Liver (tissue), 9 donors: Measurements from ENCODE around the gene KHSRP. TPM values are rescaled to one million over a fixed set of nuclear protein-coding genes. Genes with fewer than 3 reads are reported as not detected.

Experiments
- DNase-seq: peaks from one replicate; pipeline ENCODE4 v3.0.0-alpha.2; 2017; ENCODE audit warnings: low spot score
- H3K27ac ChIP-seq, 2 donors: one replicate each; pipeline ENCODE4 v1.7.0; 2013; ENCODE audit warnings: inconsistent platforms in 2 of 2, low read length in 2 of 2, control low read depth in 1 of 2, low read depth in 1 of 2, mild to moderate bottlenecking in 1 of 2
- H3K27me3 ChIP-seq, 4 donors: one replicate each; pipeline versions ENCODE4 v1.6.1 to v1.7.0; 2013; ENCODE audit warnings: low read length in 3 of 4, inconsistent platforms in 1 of 4, mild to moderate bottlenecking in 1 of 4, moderate library complexity in 1 of 4; ENCODE audit not compliant: control insufficient read depth in 4 of 4, insufficient read depth in 4 of 4
- H3K36me3 ChIP-seq, 4 donors: one replicate each; pipeline versions ENCODE4 v1.6.1 to v1.7.0; 2013; ENCODE audit warnings: low read length in 3 of 4, mild to moderate bottlenecking in 3 of 4, low read depth in 1 of 4, moderate library complexity in 1 of 4; ENCODE audit not compliant: control insufficient read depth in 4 of 4, insufficient read depth in 3 of 4
- H3K4me1 ChIP-seq, 4 donors: one replicate each; pipeline versions ENCODE4 v1.6.1 to v1.7.0; 2013; ENCODE audit warnings: low read length in 3 of 4, mild to moderate bottlenecking in 3 of 4, moderate library complexity in 1 of 4; ENCODE audit not compliant: control insufficient read depth in 4 of 4, insufficient read depth in 4 of 4
- H3K4me3 ChIP-seq, 3 donors: one replicate each; pipeline versions ENCODE4 v1.6.1 to v1.7.0; 2013; ENCODE audit warnings: low read length in 3 of 3, control low read depth in 1 of 3, low read depth in 1 of 3, mild to moderate bottlenecking in 1 of 3
- H3K9ac ChIP-seq, 2 donors: one replicate each; pipeline ENCODE4 v1.7.0; 2013; ENCODE audit warnings: low read length in 2 of 2, mild to moderate bottlenecking in 2 of 2, moderate library complexity in 2 of 2, control low read depth in 1 of 2, low read depth in 1 of 2
- H3K9me3 ChIP-seq, 4 donors: one replicate each; pipeline versions ENCODE4 v1.6.1 to v1.7.0; 2013; ENCODE audit warnings: low read length in 3 of 4; ENCODE audit not compliant: control insufficient read depth in 4 of 4
- EGR1 ChIP-seq, 2 donors: IDR thresholded peaks; 2 replicates each; pipeline ENCODE4 v1.6.1; 2016 to 2018; ENCODE audit warnings: antibody characterized with exemption in 2 of 2, low read depth in 2 of 2
- FOXA1 ChIP-seq: IDR thresholded peaks from 2 replicates; pipeline ENCODE4 v1.6.1; 2016; ENCODE audit warnings: antibody characterized with exemption
- FOXA2 ChIP-seq: IDR thresholded peaks from 2 replicates; pipeline ENCODE4 v1.6.1; 2016; ENCODE audit warnings: antibody characterized with exemption
- GABPA ChIP-seq, 2 donors: IDR thresholded peaks in 1 of 2; conservative IDR thresholded peaks in 1 of 2; 2 replicates each; pipeline ENCODE4 v1.6.1; 2016; ENCODE audit warnings: antibody characterized with exemption in 2 of 2, mild to moderate bottlenecking in 1 of 2, moderate library complexity in 1 of 2
- HNF4A ChIP-seq, 2 donors: conservative IDR thresholded peaks; 2 replicates each; pipeline ENCODE4 v1.6.1; 2016; ENCODE audit warnings: antibody characterized with exemption in 2 of 2, mild to moderate bottlenecking in 2 of 2
- HNF4G ChIP-seq: IDR thresholded peaks from 2 replicates; pipeline ENCODE4 v1.6.1; 2016; ENCODE audit warnings: antibody characterized with exemption
- JUND ChIP-seq, 2 donors: IDR thresholded peaks; 2 replicates each; pipeline ENCODE4 v1.6.1; 2016; ENCODE audit warnings: antibody characterized with exemption in 2 of 2
- NR2F2 ChIP-seq: IDR thresholded peaks from 2 replicates; pipeline ENCODE4 v1.6.1; 2016; ENCODE audit warnings: antibody characterized with exemption
- RAD21 ChIP-seq, 2 donors: IDR thresholded peaks; 2 replicates each; pipeline ENCODE4 v1.6.1; 2016; ENCODE audit warnings: antibody characterized with exemption in 2 of 2, mild to moderate bottlenecking in 2 of 2
- RXRA ChIP-seq, 2 donors: IDR thresholded peaks; 2 replicates each; pipeline ENCODE4 v1.6.1; 2017 to 2018; ENCODE audit warnings: antibody characterized with exemption in 2 of 2, mild to moderate bottlenecking in 1 of 2
- SP1 ChIP-seq: IDR thresholded peaks from 2 replicates; pipeline ENCODE4 v1.6.1; 2018; ENCODE audit warnings: antibody characterized with exemption, mild to moderate bottlenecking
- TAF1 ChIP-seq: conservative IDR thresholded peaks from 2 replicates; pipeline ENCODE4 v1.6.1; 2016; ENCODE audit warnings: antibody characterized with exemption, mild to moderate bottlenecking
- YY1 ChIP-seq: IDR thresholded peaks from 2 replicates; pipeline ENCODE4 v1.6.1; 2016; ENCODE audit warnings: antibody characterized with exemption, mild to moderate bottlenecking
- WGBS: extraction: QIAGEN DNeasy Blood & Tissue Kit; methylation state at CpG from one replicate; pipeline ENCODE4 v1.1.7; 2013; 5-methylcytosine and 5-hydroxymethylcytosine counted together
- polyA plus RNA-seq, 2 donors: library from polyadenylated mRNA; stranded (reverse) in 1 of 2; unstranded in 1 of 2; fragments of 200-250 nt in 1 of 2; fragments of >200 nt in 1 of 2; fragmentation: Nextera tagmentation in 1 of 2; extraction: Ambion mirVana in 1 of 2; gene quantifications; one replicate each; pipeline versions ENCODE4 v1.2.1 to v1.2.3, GENCODE V29; 2013 to 2015
- total RNA-seq, 2 donors: library from RNA; depleted of rRNA; stranded (reverse); fragments of >200 nt; gene quantifications; one replicate each; pipeline ENCODE4 v1.2.3, GENCODE V29; 2014
- TF ChIP-seq, protein P1 (sequence below): IDR thresholded peaks from 2 replicates; pipeline ENCODE4 v1.6.1; 2016; ENCODE audit warnings: antibody characterized with exemption
- TF ChIP-seq, protein P2 (sequence below): IDR thresholded peaks from 2 replicates; pipeline ENCODE4 v1.6.1; 2016; ENCODE audit warnings: antibody characterized with exemption
- TF ChIP-seq, protein P3 (sequence below): fragments of 150-350 bp; IDR thresholded peaks from 2 replicates; pipeline ENCODE4 v1.5.1; 2017; ENCODE audit warnings: improper control_type of control experiment, low read depth, low read length; ENCODE audit not compliant: missing input control
- TF ChIP-seq, protein P4 (sequence below): IDR thresholded peaks from 2 replicates; pipeline ENCODE4 v1.6.1; 2016; ENCODE audit warnings: antibody characterized with exemption, mild to moderate bottlenecking
- donor health status: healthy.
- donor health status: healthy.
- donor health status: healthy.
- donor health status: healthy.
- donor health status: healthy.

KHSRP gene
- total and polyA plus RNA-seq, 4 donors = 8.0 to 132 (median 66.1) TPM

DNA sequence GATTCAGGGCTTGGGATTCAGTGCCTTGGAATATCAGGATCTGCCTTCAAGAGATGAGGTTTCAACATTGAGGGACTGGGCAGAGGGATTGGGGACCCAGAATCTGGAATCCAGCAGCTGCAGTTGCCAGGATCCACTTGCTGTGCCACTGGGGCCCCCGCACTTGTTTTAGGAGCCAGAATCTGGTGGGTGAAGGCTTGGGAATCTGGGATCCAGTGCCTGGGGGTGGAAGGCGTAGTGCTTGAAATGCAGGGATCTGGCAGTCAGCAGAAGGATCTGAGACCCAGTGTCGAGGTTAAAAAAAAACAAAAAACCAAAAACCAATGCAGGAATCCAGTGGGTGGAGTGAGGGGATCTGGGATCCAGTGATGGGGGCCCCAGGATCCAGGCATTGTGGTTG, 16.3 kb upstream of the KHSRP start:
- no peak overlapping the region for H3K27ac ChIP-seq
- no peaks in the 10 kb centered on the region for H3K4me1 ChIP-seq
- H3K36me3 ChIP-seq = peaks cover 0 to 9% (median 2%) of the 10 kb centered on the region in 4 donors
- no peaks in the 10 kb centered on the region for H3K27me3 ChIP-seq
- no peak for TF ChIP-seq RXRA (IDR thresholded peaks at IDR 0.05)
- H3K9ac ChIP-seq = no peak overlapping the region
- DNase-seq = no peak
- H3K9me3 ChIP-seq = no peaks in the 10 kb centered on the region
- no peak overlapping the region for H3K4me3 ChIP-seq
- WGBS = 89% methylated on average over 3 of the region's 3 CpGs

DNA sequence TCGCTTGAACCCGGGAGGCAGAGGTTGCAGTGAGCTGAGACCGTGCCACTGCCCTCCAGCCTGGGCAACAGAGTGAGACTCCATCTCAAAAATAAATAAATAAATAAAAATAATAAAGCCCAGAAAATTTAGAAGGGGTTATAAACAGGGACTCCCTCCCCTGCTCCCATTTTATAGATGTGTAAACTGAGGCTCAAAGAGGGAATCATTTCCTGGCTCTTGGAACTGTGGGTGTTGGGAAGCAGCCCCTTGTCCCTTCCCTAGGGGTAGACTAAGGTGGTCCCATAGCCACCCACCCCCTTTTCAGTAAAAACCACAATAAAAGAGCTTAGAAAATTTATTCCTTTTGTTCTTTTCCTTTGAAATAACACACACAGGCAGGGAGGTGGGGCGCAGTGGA, 15.1 kb upstream of the KHSRP start:
- H3K27me3 ChIP-seq = no peaks in the 10 kb centered on the region
- no peaks in the 10 kb centered on the region for H3K9me3 ChIP-seq
- peaks cover 0 to 5% (median 0%) of the 10 kb centered on the region in 4 donors for H3K36me3 ChIP-seq
- no peak overlapping the region for H3K4me3 ChIP-seq
- no peaks in the 10 kb centered on the region for H3K4me1 ChIP-seq
- WGBS = 93% methylated on average over 4 of the region's 4 CpGs
- DNase-seq = no peak
- no peak overlapping the region for H3K9ac ChIP-seq
- no peak overlapping the region for H3K27ac ChIP-seq
- TF ChIP-seq HNF4A (conservative IDR thresholded peaks at IDR 0.05) (no peak), FOXA2 (no peak), EGR1 (IDR thresholded peaks at IDR 0.05; ENCODE audit: low read depth in 2 of 2) (no peak), HNF4G (no peak), RAD21 (IDR thresholded peaks at IDR 0.05) (no peak), SP1 (no peak), NR2F2 (no peak), JUND (IDR thresholded peaks at IDR 0.05) (no peak), TAF1 (no peak), YY1 (no peak), GABPA (IDR thresholded peaks at IDR 0.05 in 1 of 2, conservative IDR thresholded peaks at IDR 0.05 in 1 of 2) (no peak), RXRA (IDR thresholded peaks at IDR 0.05) (no peak), FOXA1 (no peak)
- TF ChIP-seq, protein P1, sequence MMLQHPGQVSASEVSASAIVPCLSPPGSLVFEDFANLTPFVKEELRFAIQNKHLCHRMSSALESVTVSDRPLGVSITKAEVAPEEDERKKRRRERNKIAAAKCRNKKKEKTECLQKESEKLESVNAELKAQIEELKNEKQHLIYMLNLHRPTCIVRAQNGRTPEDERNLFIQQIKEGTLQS = no peak
- TF ChIP-seq, protein P2, sequence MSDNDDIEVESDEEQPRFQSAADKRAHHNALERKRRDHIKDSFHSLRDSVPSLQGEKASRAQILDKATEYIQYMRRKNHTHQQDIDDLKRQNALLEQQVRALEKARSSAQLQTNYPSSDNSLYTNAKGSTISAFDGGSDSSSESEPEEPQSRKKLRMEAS = no peak
- TF ChIP-seq, protein P3, sequence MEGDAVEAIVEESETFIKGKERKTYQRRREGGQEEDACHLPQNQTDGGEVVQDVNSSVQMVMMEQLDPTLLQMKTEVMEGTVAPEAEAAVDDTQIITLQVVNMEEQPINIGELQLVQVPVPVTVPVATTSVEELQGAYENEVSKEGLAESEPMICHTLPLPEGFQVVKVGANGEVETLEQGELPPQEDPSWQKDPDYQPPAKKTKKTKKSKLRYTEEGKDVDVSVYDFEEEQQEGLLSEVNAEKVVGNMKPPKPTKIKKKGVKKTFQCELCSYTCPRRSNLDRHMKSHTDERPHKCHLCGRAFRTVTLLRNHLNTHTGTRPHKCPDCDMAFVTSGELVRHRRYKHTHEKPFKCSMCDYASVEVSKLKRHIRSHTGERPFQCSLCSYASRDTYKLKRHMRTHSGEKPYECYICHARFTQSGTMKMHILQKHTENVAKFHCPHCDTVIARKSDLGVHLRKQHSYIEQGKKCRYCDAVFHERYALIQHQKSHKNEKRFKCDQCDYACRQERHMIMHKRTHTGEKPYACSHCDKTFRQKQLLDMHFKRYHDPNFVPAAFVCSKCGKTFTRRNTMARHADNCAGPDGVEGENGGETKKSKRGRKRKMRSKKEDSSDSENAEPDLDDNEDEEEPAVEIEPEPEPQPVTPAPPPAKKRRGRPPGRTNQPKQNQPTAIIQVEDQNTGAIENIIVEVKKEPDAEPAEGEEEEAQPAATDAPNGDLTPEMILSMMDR = no peak
- TF ChIP-seq, protein P4, sequence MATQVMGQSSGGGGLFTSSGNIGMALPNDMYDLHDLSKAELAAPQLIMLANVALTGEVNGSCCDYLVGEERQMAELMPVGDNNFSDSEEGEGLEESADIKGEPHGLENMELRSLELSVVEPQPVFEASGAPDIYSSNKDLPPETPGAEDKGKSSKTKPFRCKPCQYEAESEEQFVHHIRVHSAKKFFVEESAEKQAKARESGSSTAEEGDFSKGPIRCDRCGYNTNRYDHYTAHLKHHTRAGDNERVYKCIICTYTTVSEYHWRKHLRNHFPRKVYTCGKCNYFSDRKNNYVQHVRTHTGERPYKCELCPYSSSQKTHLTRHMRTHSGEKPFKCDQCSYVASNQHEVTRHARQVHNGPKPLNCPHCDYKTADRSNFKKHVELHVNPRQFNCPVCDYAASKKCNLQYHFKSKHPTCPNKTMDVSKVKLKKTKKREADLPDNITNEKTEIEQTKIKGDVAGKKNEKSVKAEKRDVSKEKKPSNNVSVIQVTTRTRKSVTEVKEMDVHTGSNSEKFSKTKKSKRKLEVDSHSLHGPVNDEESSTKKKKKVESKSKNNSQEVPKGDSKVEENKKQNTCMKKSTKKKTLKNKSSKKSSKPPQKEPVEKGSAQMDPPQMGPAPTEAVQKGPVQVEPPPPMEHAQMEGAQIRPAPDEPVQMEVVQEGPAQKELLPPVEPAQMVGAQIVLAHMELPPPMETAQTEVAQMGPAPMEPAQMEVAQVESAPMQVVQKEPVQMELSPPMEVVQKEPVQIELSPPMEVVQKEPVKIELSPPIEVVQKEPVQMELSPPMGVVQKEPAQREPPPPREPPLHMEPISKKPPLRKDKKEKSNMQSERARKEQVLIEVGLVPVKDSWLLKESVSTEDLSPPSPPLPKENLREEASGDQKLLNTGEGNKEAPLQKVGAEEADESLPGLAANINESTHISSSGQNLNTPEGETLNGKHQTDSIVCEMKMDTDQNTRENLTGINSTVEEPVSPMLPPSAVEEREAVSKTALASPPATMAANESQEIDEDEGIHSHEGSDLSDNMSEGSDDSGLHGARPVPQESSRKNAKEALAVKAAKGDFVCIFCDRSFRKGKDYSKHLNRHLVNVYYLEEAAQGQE = no peak
